HL-60/S4 (cell line): ENCODE data around the gene PXDN.
"Not testable (repeated sequence)": the region's sequence is repeated elsewhere in the genome, so short reads cannot be mapped to it uniquely, and the experiment has no call there.

Source experiments
- in situ Hi-C: fragments of 300-500 bp; cut with MboI; formaldehyde crosslinking; loops from 2 replicates; pipeline ENCODE4 v1.14.3; 2022; ENCODE audit warnings: low sequenced_read_pairs

Gene PXDN

GRCh38 chr2:1685078-1685956 is 59.0 kb downstream of the PXDN start:
- in situ Hi-C loops: no loop called here

- in situ Hi-C loops: no loop called here
Measured at GRCh38 chr2:1683297-1683696, 61.0 kb downstream of the PXDN start.

GRCh38 chr2:1682181-1682440 is 62.2 kb downstream of the PXDN start:
- in situ Hi-C loops: no loop called here

GRCh38 chr2:1681323-1682180 is 62.8 kb downstream of the PXDN start:
- in situ Hi-C loops: no loop called here

GRCh38 chr2:1681017-1681318 is 63.3 kb downstream of the PXDN start:
- in situ Hi-C loops: no loop called here

- in situ Hi-C loops: no loop called here
Measured at GRCh38 chr2:1680222-1681016, 63.9 kb downstream of the PXDN start.

- in situ Hi-C loops: not testable (repeated sequence)
Measured at GRCh38 chr2:1679488-1680039, 64.8 kb downstream of the PXDN start.

GRCh38 chr2:1679065-1679464 is 65.2 kb downstream of the PXDN start:
- in situ Hi-C loops: not testable (repeated sequence)

- in situ Hi-C loops: no loop called here
Measured at GRCh38 chr2:1678609-1679008, 65.7 kb downstream of the PXDN start.

- in situ Hi-C loops: no loop called here
Measured at GRCh38 chr2:1677821-1678165, 66.5 kb downstream of the PXDN start.

- in situ Hi-C loops: no loop called here
Measured at GRCh38 chr2:1676913-1677820, 67.1 kb downstream of the PXDN start.

GRCh38 chr2:1676091-1676912 is 68.0 kb downstream of the PXDN start:
- in situ Hi-C loops: no loop called here

- in situ Hi-C loops: no loop called here
Measured at GRCh38 chr2:1675633-1676032, 68.7 kb downstream of the PXDN start.

GRCh38 chr2:1674766-1675397 is 69.4 kb downstream of the PXDN start:
- in situ Hi-C loops: no loop called here

- in situ Hi-C loops: no loop called here
Measured at GRCh38 chr2:1674276-1674675, 70.0 kb downstream of the PXDN start.

- in situ Hi-C loops: no loop called here
Measured at GRCh38 chr2:1673160-1673944, 71.0 kb downstream of the PXDN start.

GRCh38 chr2:1672738-1673137 is 71.6 kb downstream of the PXDN start:
- in situ Hi-C loops: no loop called here

GRCh38 chr2:1671916-1672315 is 72.4 kb downstream of the PXDN start:
- in situ Hi-C loops: no loop called here
